HEK293 (cell line): Measurements from ENCODE around the gene SPRED3.
A peak's percentile ranks its signal among the peaks of the same experiment; 100 is the strongest.

Experiments used
- CTCF ChIA-PET: fragments of 350-600 bp; formaldehyde crosslinking; extraction: SDS; loops from one replicate; lab custom pipeline; 2021; ENCODE audit warnings: antibody characterized with exemption; lab: Yijun Ruan, JAX
- POLR2A ChIA-PET: fragments of 300-600 bp; formaldehyde crosslinking; extraction: SDS; loops from one replicate; lab custom pipeline; 2020; ENCODE audit warnings: antibody characterized with exemption, inconsistent platforms; lab: Yijun Ruan, JAX
- H3K27ac ChIP-seq: fragments of 200-500 bp; sonication (Bioruptor generic); 2 replicates; pipeline ENCODE4 v1.5.1; 2014; ENCODE audit warnings: low read depth, low read length, control low read depth, inconsistent platforms; ENCODE audit errors: extremely low read depth
- H3K36me3 ChIP-seq, 2 experiments: fragments of 200-500 bp in 1 of 2; sonication (Bioruptor generic) in 1 of 2; 1 replicate in 1 of 2; 2 replicates in 1 of 2; pipeline ENCODE4 v1.5.1; 2014 to 2017; ENCODE audit warnings: inconsistent platforms in 2 of 2, low read length in 2 of 2; ENCODE audit not compliant: control insufficient read depth in 2 of 2, insufficient read depth in 1 of 2
- H3K4me1 ChIP-seq: fragments of 200-500 bp; sonication (Bioruptor generic); 2 replicates; pipeline ENCODE4 v1.5.1; 2014; ENCODE audit warnings: mild to moderate bottlenecking, low read length, inconsistent platforms; ENCODE audit not compliant: control insufficient read depth, insufficient read depth
- H3K4me3 ChIP-seq: 2 replicates; pipeline ENCODE4 v1.5.1; 2011; ENCODE audit warnings: low read depth, mild to moderate bottlenecking, control low read depth, low read length, moderate library complexity
- H3K9me3 ChIP-seq: fragments of 200-500 bp; sonication (Bioruptor generic); 2 replicates; pipeline ENCODE4 v1.5.1; 2014; ENCODE audit warnings: low read depth, low read length, inconsistent platforms; ENCODE audit not compliant: control insufficient read depth, insufficient read depth
- MZF1 ChIP-seq: fragments of 450-650 bp; formaldehyde crosslinking; IDR thresholded peaks from 2 replicates; pipeline ENCODE4 v1.5.1; 2017; ENCODE audit warnings: missing biosample characterization, missing genetic modification characterization, borderline replicate concordance
- REST ChIP-seq: fragments of 450-650 bp; formaldehyde crosslinking; IDR thresholded peaks from 2 replicates; pipeline ENCODE4 v1.5.1; 2016; ENCODE audit warnings: missing biosample characterization, missing genetic modification characterization
- SCRT1 ChIP-seq: fragments of 450-650 bp; formaldehyde crosslinking; IDR thresholded peaks from 2 replicates; pipeline ENCODE4 v1.5.1; 2016; ENCODE audit warnings: missing biosample characterization, missing genetic modification characterization, borderline replicate concordance
- YY2 ChIP-seq: fragments of 450-650 bp; formaldehyde crosslinking; IDR thresholded peaks from 2 replicates; pipeline ENCODE4 v1.5.1; 2016; ENCODE audit warnings: missing biosample characterization, missing genetic modification characterization
- ZBTB11 ChIP-seq: fragments of 450-650 bp; formaldehyde crosslinking; conservative IDR thresholded peaks from 2 replicates; pipeline ENCODE4 v1.5.1; 2016; ENCODE audit warnings: low read depth, missing biosample characterization, missing genetic modification characterization
- ZBTB21 ChIP-seq: fragments of 450-650 bp; formaldehyde crosslinking; IDR thresholded peaks from 2 replicates; pipeline ENCODE4 v1.5.1; 2017; ENCODE audit warnings: missing biosample characterization, missing genetic modification characterization
- ZBTB6 ChIP-seq: fragments of 450-650 bp; formaldehyde crosslinking; IDR thresholded peaks from 2 replicates; pipeline ENCODE4 v1.5.1; 2017; ENCODE audit warnings: missing biosample characterization, missing genetic modification characterization
- ZNF121 ChIP-seq: fragments of 450-650 bp; formaldehyde crosslinking; IDR thresholded peaks from 2 replicates; pipeline ENCODE4 v1.5.1; 2016; ENCODE audit warnings: missing biosample characterization, missing genetic modification characterization
- ZNF140 ChIP-seq: fragments of 450-650 bp; formaldehyde crosslinking; IDR thresholded peaks from 2 replicates; pipeline ENCODE4 v1.5.1; 2016; ENCODE audit warnings: missing biosample characterization, missing genetic modification characterization
- ZNF221 ChIP-seq: fragments of 450-650 bp; formaldehyde crosslinking; IDR thresholded peaks from 2 replicates; pipeline ENCODE4 v1.5.1; 2017; ENCODE audit warnings: missing biosample characterization, missing genetic modification characterization, borderline replicate concordance
- ZNF280D ChIP-seq: fragments of 450-650 bp; formaldehyde crosslinking; IDR thresholded peaks from 2 replicates; pipeline ENCODE4 v1.5.1; 2016; ENCODE audit warnings: missing biosample characterization, missing genetic modification characterization
- ZNF366 ChIP-seq: fragments of 450-650 bp; formaldehyde crosslinking; conservative IDR thresholded peaks from 2 replicates; pipeline ENCODE4 v1.5.1; 2016; ENCODE audit warnings: missing biosample characterization, missing genetic modification characterization
- ZNF394 ChIP-seq: fragments of 450-650 bp; formaldehyde crosslinking; IDR thresholded peaks from 2 replicates; pipeline ENCODE4 v1.5.1; 2016; ENCODE audit warnings: missing biosample characterization, missing genetic modification characterization, mild to moderate bottlenecking, moderate library complexity, borderline replicate concordance
- ZNF449 ChIP-seq: fragments of 450-650 bp; formaldehyde crosslinking; IDR thresholded peaks from 2 replicates; pipeline ENCODE4 v1.5.1; 2017; ENCODE audit warnings: missing biosample characterization, mild to moderate bottlenecking, missing genetic modification characterization, moderate library complexity
- ZNF600 ChIP-seq: fragments of 450-650 bp; formaldehyde crosslinking; IDR thresholded peaks from 2 replicates; pipeline ENCODE4 v1.5.1; 2016; ENCODE audit warnings: missing biosample characterization, missing genetic modification characterization
- ZNF76 ChIP-seq: fragments of 450-650 bp; formaldehyde crosslinking; IDR thresholded peaks from 2 replicates; pipeline ENCODE4; 2016; ENCODE audit warnings: low read depth, missing biosample characterization, missing genetic modification characterization, borderline replicate concordance
- ZSCAN23 ChIP-seq: fragments of 450-650 bp; formaldehyde crosslinking; IDR thresholded peaks from 2 replicates; pipeline ENCODE4 v1.5.1; 2016; ENCODE audit warnings: missing biosample characterization, missing genetic modification characterization

Gene SPRED3

GRCh38 chr19:38402623-38402966 lies 14.1 kb downstream of the SPRED3 start:
- Histone ChIP-seq H3K9me3 (no peaks in the 10 kb centered on the region), H3K4me1 (peaks cover 10% of the 10 kb centered on the region), H3K27ac (peak overlapping the region; percentile 69), H3K36me3 (peaks cover 14 to 18% of the 10 kb centered on the region in 2 experiments; a peak in 2 of 3 replicates), H3K4me3 (peak overlapping the region; percentile 28)
- peak; percentile 39 for TF ChIP-seq ZBTB21 (tag by site-specific recombination)
- peak; percentile 56; the same call in 1 of the 2 replicates for TF ChIP-seq ZBTB6 (tag by site-specific recombination)
- TF ChIP-seq ZNF394, result no peak
- TF ChIP-seq ZNF600 (tag by site-specific recombination), result peak; percentile 97
- peak; percentile 41; the same call in 1 of the 2 replicates for TF ChIP-seq ZNF366
- TF ChIP-seq ZNF280D (tag by site-specific recombination), result peak; percentile 86; the same call in 1 of the 2 replicates
- CTCF ChIA-PET, result interaction anchor here (0.6 to 4.8 kb wide), 102 partner anchors 8 to 1325 kb away, joined by 3 to 77 read pairs (median 5); partner anchors contain the start of genes ACTN4, ECH1, EIF3K and FBXO17
- POLR2A ChIA-PET, result interaction anchor here (0.5 to 5.6 kb wide), 43 partner anchors 8 to 1789 kb away, joined by 3 to 68 read pairs (median 4); partner anchors contain the start of genes ACTN4, EIF3K, GGN and MRPS12

GRCh38 chr19:38402967-38403674 lies 14.6 kb downstream of the SPRED3 start, which contains the start of gene FAM98C:
FAM98C (plus strand) TSS chr19:38403093; CDS start chr19:38403154, 61 bp downstream.
- peak within 1 kb of the TSS; percentile 91 for H3K27ac ChIP-seq
- H3K4me1 ChIP-seq, result peaks cover 10% of the 10 kb centered on the region
- ChIA-PET POLR2A (interaction anchor here (0.6 to 5.6 kb wide), 41 partner anchors 8 to 1659 kb away, joined by 3 to 68 read pairs (median 4); partner anchors contain the start of genes ACTN4, EIF3K, GGN and MRPS12), CTCF (interaction anchor here (0.6 to 4.8 kb wide), 108 partner anchors 8 to 1326 kb away, joined by 3 to 77 read pairs (median 4); partner anchors contain the start of genes ACTN4, ECH1, EIF3K and FBXO17)
- peaks cover 14 to 23% of the 10 kb centered on the region in 2 experiments; a peak in 2 of 3 replicates for H3K36me3 ChIP-seq
- peak within 1 kb of the TSS; percentile 57 for H3K4me3 ChIP-seq
- H3K9me3 ChIP-seq, result no peaks in the 10 kb centered on the region
- TF ChIP-seq YY2 (tag by site-specific recombination) (peak; percentile 85; the same call in 1 of the 2 replicates), MZF1 (peak; percentile 22; the same call in 1 of the 2 replicates), REST (no peak; the same call in 1 of the 2 replicates), ZBTB11 (tag by site-specific recombination) (peak; percentile 60), ZSCAN23 (0 out of 2 replicates have a peak, but pooled peaks have one; percentile 52), ZNF121 (tag by site-specific recombination) (peak; percentile 88), ZNF600 (tag by site-specific recombination) (peak; percentile 97), ZNF140 (tag by site-specific recombination) (no peak), ZNF76 (tag by site-specific recombination) (peak; percentile 68; the same call in 1 of the 2 replicates), SCRT1 (peak; percentile 13; the same call in 1 of the 2 replicates), ZNF221 (tag by site-specific recombination) (0 out of 2 replicates have a peak, but pooled peaks have one; percentile 57), ZNF449 (tag by site-specific recombination) (peak; percentile 54; the same call in 1 of the 2 replicates)
